Stimulated activated CD4-positive, alpha-beta T cell treated with anti-CD3 and anti-CD28 coated beads, Interleukin-12 subunit alpha, Interleukin-12 subunit beta, amount 100 ng/mL, for 4 hours (primary cell): ENCODE data around the gene DICER1.
"Not testable (repeated sequence)": the region's sequence is repeated elsewhere in the genome, so short reads cannot be mapped to it uniquely, and the experiment has no call there.

Source experiments
- DNase-seq: peaks from one replicate; pipeline ENCODE4 v3.0.0-alpha.2; 2020

DICER1 gene

GRCh38 chr14:95157327-95158189 is at the start of gene DICER1:
Gene DICER1 (minus strand): TSS chr14:95157529. CDS start chr14:95133458, 24,071 bp downstream.
- peak; percentile 96 for DNase-seq

GRCh38 chr14:95206534-95206933 is 49.2 kb upstream of the DICER1 start:
- no peak for DNase-seq

- no peak for DNase-seq
Measured at GRCh38 chr14:95204705-95205104, 47.4 kb upstream of the DICER1 start.

- DNase-seq = not testable (repeated sequence)
Measured at GRCh38 chr14:95201745-95202144, 44.4 kb upstream of the DICER1 start.

GRCh38 chr14:95200404-95200803 is 43.1 kb upstream of the DICER1 start:
- no peak for DNase-seq

GRCh38 chr14:95199298-95199983 is 42.1 kb upstream of the DICER1 start:
- DNase-seq = no peak

- no peak for DNase-seq
Measured at GRCh38 chr14:95198320-95198719, 41.0 kb upstream of the DICER1 start.

- DNase-seq = no peak
Measured at GRCh38 chr14:95197551-95197950, 40.2 kb upstream of the DICER1 start.

GRCh38 chr14:95196826-95197545 is 39.7 kb upstream of the DICER1 start:
- DNase-seq = no peak

DNA sequence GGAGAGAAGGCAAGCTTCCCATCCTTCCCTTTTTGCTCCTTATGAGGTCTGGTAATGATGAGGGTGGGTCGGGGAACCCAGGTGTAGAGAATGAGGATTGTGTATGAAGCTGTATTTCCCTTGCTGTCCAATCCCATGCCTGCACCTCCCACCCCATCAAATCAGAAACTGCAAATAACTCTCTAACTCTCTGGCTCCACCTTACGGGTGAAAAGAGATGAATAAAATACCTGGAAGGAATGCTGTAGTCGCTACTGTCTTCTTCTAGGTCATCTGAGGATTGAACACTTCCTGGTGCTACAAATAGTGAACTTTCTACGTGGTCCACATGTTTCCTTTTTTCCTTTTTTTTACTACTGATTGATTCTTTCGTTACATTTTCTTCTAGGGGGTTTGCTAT is 38.9 kb upstream of the DICER1 start:
- no peak for DNase-seq

DNA sequence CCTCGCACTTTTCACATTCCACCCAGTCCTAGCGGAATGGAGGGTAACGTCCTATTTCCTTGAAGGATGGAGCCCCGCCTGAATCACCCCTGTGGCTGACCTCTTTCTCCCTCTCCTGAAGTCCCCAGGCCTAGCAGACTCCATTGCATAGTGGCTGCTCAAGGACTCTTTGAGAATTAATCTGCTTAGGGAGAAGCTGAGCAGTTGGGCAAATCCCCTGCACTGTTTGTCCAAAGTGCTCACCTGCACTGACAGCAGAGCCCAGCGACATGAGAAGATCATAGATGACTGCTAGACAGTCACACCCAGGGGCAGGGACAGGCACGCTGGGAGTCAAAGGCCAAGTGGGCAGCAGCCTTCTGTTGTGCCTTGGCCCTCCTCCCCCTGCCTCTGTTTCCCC is 37.7 kb upstream of the DICER1 start:
- DNase-seq = no peak

DNA sequence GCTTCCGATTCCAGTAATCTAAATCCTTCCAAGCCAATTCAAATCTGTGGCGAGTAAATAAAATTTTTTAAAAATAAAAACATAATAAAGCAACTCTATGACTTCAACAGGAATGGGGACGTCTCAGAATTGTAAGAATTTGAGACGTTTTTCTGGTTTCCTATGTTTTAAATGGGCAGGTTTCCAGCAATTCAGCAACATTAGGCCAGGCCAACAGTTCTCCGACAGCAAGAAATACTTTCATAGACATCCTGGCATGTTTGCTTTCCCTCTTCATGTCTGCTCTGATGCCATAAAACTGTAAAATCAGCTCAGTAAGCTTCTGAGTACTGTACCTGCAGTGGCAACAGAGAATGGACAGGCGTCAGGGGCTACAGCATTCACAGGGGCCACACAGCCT is 35.8 kb upstream of the DICER1 start:
- DNase-seq = no peak

GRCh38 chr14:95192311-95192710 is 35.0 kb upstream of the DICER1 start:
- DNase-seq = no peak

GRCh38 chr14:95191445-95192199 is 34.3 kb upstream of the DICER1 start:
- DNase-seq = no peak

GRCh38 chr14:95190857-95191256 is 33.5 kb upstream of the DICER1 start:
- DNase-seq = no peak

DNA sequence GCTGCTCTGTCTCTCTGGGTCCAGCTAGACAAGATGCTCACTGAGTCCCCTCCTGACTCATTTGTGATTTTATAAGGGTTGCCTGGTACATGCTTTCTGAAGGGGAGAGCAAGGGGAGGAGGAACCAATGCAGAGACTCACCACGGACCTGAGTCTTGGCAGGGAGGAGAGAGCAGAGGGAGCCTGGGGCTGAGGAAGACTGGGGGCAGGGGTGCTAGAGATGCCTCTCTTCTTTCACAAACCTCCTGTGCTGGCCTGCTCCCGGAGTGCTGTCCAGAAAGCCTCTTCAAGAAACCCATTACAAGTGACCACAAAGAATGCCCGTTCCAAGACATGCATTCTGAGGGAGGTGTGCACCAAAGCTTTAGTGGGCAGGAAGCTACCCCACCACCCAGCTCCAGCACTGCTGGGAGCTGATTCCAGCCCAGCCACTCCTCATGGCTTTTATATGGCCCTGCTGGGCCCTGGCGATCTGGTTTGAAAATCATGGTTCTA is 33.1 kb upstream of the DICER1 start:
- DNase-seq = no peak

GRCh38 chr14:95189367-95190132 is 32.2 kb upstream of the DICER1 start:
- no peak for DNase-seq

DNA sequence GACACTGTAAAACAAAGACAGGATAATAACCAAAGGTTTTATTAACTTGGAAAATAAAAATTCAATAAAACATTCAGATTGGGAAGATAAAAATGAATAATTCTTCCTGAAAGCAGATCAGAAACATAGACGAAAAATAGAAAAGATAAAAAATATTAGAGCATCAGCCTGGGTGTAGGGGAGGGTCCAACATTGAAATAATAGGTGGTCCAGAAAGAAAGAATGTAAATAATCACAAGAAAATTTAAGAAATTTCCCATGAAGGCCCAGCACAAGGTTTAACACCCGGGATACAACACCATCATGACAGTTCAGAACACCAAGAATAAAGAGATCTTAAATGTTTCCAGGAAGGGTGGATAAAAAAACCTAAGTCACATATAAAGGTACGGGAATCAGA is 31.1 kb upstream of the DICER1 start:
- DNase-seq = no peak

GRCh38 chr14:95185767-95186392 is 28.6 kb upstream of the DICER1 start:
- DNase-seq = no peak

DNA sequence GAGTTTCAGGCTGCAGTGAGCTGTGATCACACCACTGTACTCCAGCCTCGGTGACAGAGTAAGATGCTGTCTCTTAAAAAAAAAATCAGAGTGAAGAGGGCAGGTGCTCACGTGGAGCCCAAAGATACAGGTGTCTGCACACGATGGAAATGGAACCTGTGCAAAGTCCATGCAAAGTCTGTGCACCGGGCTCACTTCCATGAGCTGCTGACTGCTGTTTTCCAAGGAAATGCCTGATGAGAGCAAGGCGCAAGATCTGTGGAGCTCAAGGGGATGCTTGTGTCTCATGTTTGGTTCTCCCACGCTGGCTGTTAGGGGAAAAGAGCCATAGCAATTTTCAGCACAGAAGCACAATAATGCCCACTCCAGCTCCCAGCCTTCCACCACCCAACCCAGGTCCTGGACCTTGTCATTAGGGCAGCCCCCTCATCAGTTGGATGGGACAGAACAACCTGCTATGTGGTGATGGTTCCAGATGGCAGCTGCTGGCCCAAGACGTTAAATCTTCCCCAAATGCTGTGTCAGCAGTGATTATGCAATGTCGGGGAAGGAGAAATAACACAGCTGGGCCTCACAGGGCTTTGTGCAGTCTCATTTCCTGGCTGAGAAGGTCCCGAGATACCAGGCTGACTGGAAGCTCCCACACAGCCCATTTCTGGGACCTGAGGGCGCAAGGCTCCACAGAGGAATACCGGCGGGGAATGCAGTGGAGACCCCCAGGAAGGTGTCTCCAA is 27.9 kb upstream of the DICER1 start:
- no peak for DNase-seq

DNA sequence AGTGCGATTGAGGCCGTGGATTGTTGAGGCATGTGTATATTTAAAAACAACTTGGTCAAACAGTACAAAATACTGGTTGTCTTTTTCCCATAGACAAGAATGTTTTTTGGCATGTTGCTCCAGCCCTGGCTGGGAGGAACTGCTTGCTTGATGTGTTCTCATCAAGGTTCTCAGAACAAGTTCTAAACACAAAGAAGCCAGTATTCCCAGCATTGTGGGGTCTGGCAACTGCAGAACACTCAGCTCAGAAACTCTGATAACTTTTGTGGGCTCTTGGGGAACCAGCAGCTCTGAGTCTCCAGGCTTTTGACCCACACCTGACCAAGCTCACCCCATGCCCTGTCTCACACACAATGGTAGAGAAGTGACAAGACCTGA is 27.1 kb upstream of the DICER1 start:
- no peak for DNase-seq
